Activated CD4-positive, alpha-beta memory T cell treated with anti-CD3 and anti-CD28 coated beads, Interleukin-2, amount 10 ng/mL, durations not matched to agents 7 days and 5 days (primary cell): ENCODE data around the gene EEIG1. TPM values are rescaled to one million over a fixed set of nuclear protein-coding genes. Genes with fewer than 3 reads are reported as not detected.

Source experiments
- CTCF ChIA-PET: fragments of 350-600 bp; sonication (Branson Sonifier 250); formaldehyde crosslinking; loops from one replicate; lab custom pipeline; 2021; ENCODE audit warnings: antibody characterized with exemption, inconsistent platforms; lab: Charles Lee
- POLR2A ChIA-PET: fragments of 350-600 bp; sonication (Branson Sonifier 250); formaldehyde crosslinking; loops from one replicate; lab custom pipeline; 2021; ENCODE audit warnings: antibody characterized with exemption; lab: Charles Lee
- DNase-seq: peaks from one replicate; pipeline ENCODE4 v3.0.0-alpha.2; 2020
- H3K27ac Mint-ChIP-seq: one replicate; pipeline ENCODE4 v1.8.0; 2021; ENCODE audit warnings: mild to moderate bottlenecking, mixed read lengths
- H3K27me3 Mint-ChIP-seq: one replicate; pipeline ENCODE4 v1.8.0; 2021; ENCODE audit warnings: mixed read lengths
- H3K36me3 Mint-ChIP-seq: one replicate; pipeline ENCODE4 v1.8.0; 2021; ENCODE audit warnings: low read depth, mixed read lengths
- H3K4me1 Mint-ChIP-seq: one replicate; pipeline ENCODE4 v1.8.0; 2021; ENCODE audit warnings: mixed read lengths
- H3K4me3 Mint-ChIP-seq: one replicate; pipeline ENCODE4 v1.8.0; 2021; ENCODE audit warnings: mild to moderate bottlenecking, mixed read lengths
- H3K9me3 Mint-ChIP-seq: one replicate; pipeline ENCODE4 v1.8.0; 2021; ENCODE audit warnings: mixed read lengths
- total RNA-seq, 2 experiments: library from RNA; stranded (reverse); gene quantifications; one replicate each; pipeline ENCODE4 v1.2.3, GENCODE V29; 2021

Gene EEIG1
- total RNA-seq, 2 experiments from 2014 or later, result 212 to 218 TPM

- Mint-ChIP-seq H3K27ac (no peak overlapping the region), H3K36me3 (peaks cover 62% of the 10 kb centered on the region), H3K27me3 (no peaks in the 10 kb centered on the region), H3K4me3 (no peak overlapping the region), H3K9me3 (no peaks in the 10 kb centered on the region), H3K4me1 (peaks cover 23% of the 10 kb centered on the region)
- POLR2A ChIA-PET, result interaction anchor here (2.1 to 2.3 kb wide), 2 partner anchors 14 to 92 kb away, joined by 7 to 13 read pairs; no protein-coding TSS in a partner anchor
- CTCF ChIA-PET, result interaction anchor here (0.5 to 6.8 kb wide), 32 partner anchors 7 to 486 kb away, joined by 3 to 157 read pairs (median 4); partner anchors contain the start of genes NAIF1, PIP5KL1 and SLC25A25
- peak; percentile 54 for DNase-seq
Observed at GRCh38 chr9:127942216-127943010, 38.4 kb downstream of the EEIG1 start.

GRCh38 chr9:127941961-127942215 lies 38.9 kb downstream of the EEIG1 start:
- Mint-ChIP-seq H3K27ac (no peak overlapping the region), H3K27me3 (no peaks in the 10 kb centered on the region), H3K4me3 (no peak overlapping the region), H3K4me1 (peaks cover 24% of the 10 kb centered on the region), H3K9me3 (no peaks in the 10 kb centered on the region), H3K36me3 (peaks cover 61% of the 10 kb centered on the region)
- ChIA-PET CTCF (interaction anchor here (0.8 to 6.8 kb wide), 14 partner anchors 8 to 248 kb away, joined by 3 to 157 read pairs (median 8); partner anchors contain the start of genes NAIF1 and SLC25A25), POLR2A (interaction anchor here (1.5 kb wide), 1 partner anchor 9 kb away, joined by 3 read pairs; no protein-coding TSS in a partner anchor)
- no peak for DNase-seq

- Mint-ChIP-seq H3K27me3 (no peaks in the 10 kb centered on the region), H3K36me3 (peaks cover 62% of the 10 kb centered on the region), H3K4me3 (no peak overlapping the region), H3K27ac (no peak overlapping the region), H3K4me1 (peaks cover 30% of the 10 kb centered on the region), H3K9me3 (no peaks in the 10 kb centered on the region)
- DNase-seq, result no peak
- ChIA-PET POLR2A (interaction anchor here (0.7 to 1.5 kb wide), 3 partner anchors 9 to 176 kb away, joined by 3 read pairs; no protein-coding TSS in a partner anchor), CTCF (interaction anchor here (0.8 to 6.8 kb wide), 11 partner anchors 9 to 249 kb away, joined by 3 to 157 read pairs (median 7); partner anchors contain the start of genes NAIF1 and SLC25A25)
Observed at GRCh38 chr9:127941062-127941960, 39.5 kb downstream of the EEIG1 start.

GRCh38 chr9:127940593-127940992 lies 40.2 kb downstream of the EEIG1 start:
- Mint-ChIP-seq H3K36me3 (peaks cover 66% of the 10 kb centered on the region), H3K27me3 (no peaks in the 10 kb centered on the region), H3K9me3 (no peaks in the 10 kb centered on the region), H3K4me3 (no peak overlapping the region), H3K4me1 (peaks cover 37% of the 10 kb centered on the region), H3K27ac (peak overlapping the region; percentile 21)
- DNase-seq, result no peak
- ChIA-PET CTCF (interaction anchor here (1.2 to 6.8 kb wide), 4 partner anchors 13 to 250 kb away, joined by 3 to 157 read pairs (median 4); no protein-coding TSS in a partner anchor), POLR2A (interaction anchor here (0.7 to 1.5 kb wide), 4 partner anchors 10 to 177 kb away, joined by 3 to 5 read pairs (median 3); partner anchors contain the start of genes NAIF1 and SLC25A25)

- Mint-ChIP-seq H3K4me3 (peak overlapping the region; percentile 86), H3K27ac (peak overlapping the region; percentile 54), H3K27me3 (no peaks in the 10 kb centered on the region), H3K36me3 (peaks cover 60% of the 10 kb centered on the region), H3K4me1 (peaks cover 43% of the 10 kb centered on the region), H3K9me3 (no peaks in the 10 kb centered on the region)
- ChIA-PET POLR2A (interaction anchor here (1.0 to 1.9 kb wide), 2 partner anchors 32 to 42 kb away, joined by 3 to 8 read pairs; partner anchors contain the start of gene EEIG1), CTCF (interaction anchor here (1.0 to 1.6 kb wide), 2 partner anchors 17 to 104 kb away, joined by 3 to 5 read pairs; no protein-coding TSS in a partner anchor)
- DNase-seq, result no peak
Observed at GRCh38 chr9:127938298-127938690, 42.5 kb downstream of the EEIG1 start.

- Mint-ChIP-seq H3K9me3 (no peaks in the 10 kb centered on the region), H3K27ac (peak within 1 kb of the TSS; percentile 82), H3K27me3 (no peaks in the 10 kb centered on the region), H3K36me3 (peaks cover 58% of the 10 kb centered on the region), H3K4me1 (peaks cover 42% of the 10 kb centered on the region), H3K4me3 (peak within 1 kb of the TSS; percentile 86)
- CTCF ChIA-PET, result interaction anchor here (0.9 to 1.5 kb wide), 2 partner anchors 16 to 97 kb away, joined by 3 to 8 read pairs; no protein-coding TSS in a partner anchor
- POLR2A ChIA-PET, result interaction anchor here (0.6 to 2.7 kb wide), 19 partner anchors 9 to 434 kb away, joined by 3 to 10 read pairs (median 4); partner anchors contain the start of genes EEIG1 and URM1
- peak; percentile 89 for DNase-seq
Observed at GRCh38 chr9:127937388-127938297, 43.1 kb downstream of the EEIG1 start, which contains the start of gene DPM2. Gene DPM2, minus strand, starts transcription at chr9:127937854. Its CDS starts 34 bp downstream, at chr9:127937820.

GRCh38 chr9:127937056-127937387 lies 43.8 kb downstream of the EEIG1 start:
- ChIA-PET CTCF (interaction anchor here (0.9 to 1.5 kb wide), 2 partner anchors 16 to 98 kb away, joined by 3 to 8 read pairs; no protein-coding TSS in a partner anchor), POLR2A (interaction anchor here (0.6 to 2.7 kb wide), 19 partner anchors 8 to 434 kb away, joined by 3 to 10 read pairs (median 4); partner anchors contain the start of genes EEIG1 and URM1)
- peak overlapping the region; percentile 82 for H3K27ac Mint-ChIP-seq
- peaks cover 42% of the 10 kb centered on the region for H3K4me1 Mint-ChIP-seq
- no peaks in the 10 kb centered on the region for H3K27me3 Mint-ChIP-seq
- no peak for DNase-seq
- peak overlapping the region; percentile 86 for H3K4me3 Mint-ChIP-seq
- H3K36me3 Mint-ChIP-seq, result peaks cover 52% of the 10 kb centered on the region
- no peaks in the 10 kb centered on the region for H3K9me3 Mint-ChIP-seq

- Mint-ChIP-seq H3K4me3 (peak overlapping the region; percentile 86), H3K9me3 (no peaks in the 10 kb centered on the region), H3K27me3 (no peaks in the 10 kb centered on the region), H3K4me1 (peaks cover 45% of the 10 kb centered on the region), H3K36me3 (peaks cover 47% of the 10 kb centered on the region), H3K27ac (peak overlapping the region; percentile 82)
- no peak for DNase-seq
- POLR2A ChIA-PET, result interaction anchor here (0.7 to 2.7 kb wide), 11 partner anchors 8 to 435 kb away, joined by 3 to 10 read pairs (median 4); partner anchors contain the start of genes EEIG1 and URM1
- CTCF ChIA-PET, result interaction anchor here (1.5 kb wide), 1 partner anchor 99 kb away, joined by 8 read pairs; no protein-coding TSS in a partner anchor
Observed at GRCh38 chr9:127936347-127936852, 44.4 kb downstream of the EEIG1 start.

GRCh38 chr9:127935765-127936221 lies 45.0 kb downstream of the EEIG1 start:
- DNase-seq, result no peak
- ChIA-PET CTCF (no interaction called here), POLR2A (interaction anchor here (1.2 to 2.7 kb wide), 2 partner anchors 32 to 90 kb away, joined by 4 to 10 read pairs; no protein-coding TSS in a partner anchor)
- no peaks in the 10 kb centered on the region for H3K27me3 Mint-ChIP-seq
- no peaks in the 10 kb centered on the region for H3K9me3 Mint-ChIP-seq
- peak overlapping the region; percentile 86 for H3K4me3 Mint-ChIP-seq
- peak overlapping the region; percentile 47 for H3K27ac Mint-ChIP-seq
- peaks cover 51% of the 10 kb centered on the region for H3K4me1 Mint-ChIP-seq
- H3K36me3 Mint-ChIP-seq, result peaks cover 44% of the 10 kb centered on the region

- Mint-ChIP-seq H3K36me3 (peaks cover 36% of the 10 kb centered on the region), H3K27me3 (no peaks in the 10 kb centered on the region), H3K4me3 (peak overlapping the region; percentile 86), H3K9me3 (no peaks in the 10 kb centered on the region), H3K27ac (no peak overlapping the region), H3K4me1 (peaks cover 55% of the 10 kb centered on the region)
- DNase-seq, result no peak
- ChIA-PET POLR2A (interaction anchor here (2.7 kb wide), 1 partner anchor 31 kb away, joined by 10 read pairs; no protein-coding TSS in a partner anchor), CTCF (no interaction called here)
Observed at GRCh38 chr9:127934986-127935385, 45.8 kb downstream of the EEIG1 start.

GRCh38 chr9:127934248-127934647 lies 46.5 kb downstream of the EEIG1 start:
- Mint-ChIP-seq H3K36me3 (peaks cover 34% of the 10 kb centered on the region), H3K27ac (no peak overlapping the region), H3K9me3 (no peaks in the 10 kb centered on the region), H3K4me1 (peaks cover 62% of the 10 kb centered on the region), H3K4me3 (peak overlapping the region; percentile 4), H3K27me3 (peaks cover 2% of the 10 kb centered on the region)
- ChIA-PET CTCF (interaction anchor here (1.7 kb wide), 1 partner anchor 9 kb away, joined by 7 read pairs; no protein-coding TSS in a partner anchor), POLR2A (no interaction called here)
- no peak for DNase-seq
